ENCODE results near the gene PRR11. TPM values are rescaled to one million over a fixed set of nuclear protein-coding genes. Genes with fewer than 3 reads are reported as not detected.

The PRR11 gene
- total RNA-seq, result 2.7 and 18.9 TPM in 2 replicates
- 2.2 and 23.9 TPM in 2 replicates for polyA plus RNA-seq

DNA sequence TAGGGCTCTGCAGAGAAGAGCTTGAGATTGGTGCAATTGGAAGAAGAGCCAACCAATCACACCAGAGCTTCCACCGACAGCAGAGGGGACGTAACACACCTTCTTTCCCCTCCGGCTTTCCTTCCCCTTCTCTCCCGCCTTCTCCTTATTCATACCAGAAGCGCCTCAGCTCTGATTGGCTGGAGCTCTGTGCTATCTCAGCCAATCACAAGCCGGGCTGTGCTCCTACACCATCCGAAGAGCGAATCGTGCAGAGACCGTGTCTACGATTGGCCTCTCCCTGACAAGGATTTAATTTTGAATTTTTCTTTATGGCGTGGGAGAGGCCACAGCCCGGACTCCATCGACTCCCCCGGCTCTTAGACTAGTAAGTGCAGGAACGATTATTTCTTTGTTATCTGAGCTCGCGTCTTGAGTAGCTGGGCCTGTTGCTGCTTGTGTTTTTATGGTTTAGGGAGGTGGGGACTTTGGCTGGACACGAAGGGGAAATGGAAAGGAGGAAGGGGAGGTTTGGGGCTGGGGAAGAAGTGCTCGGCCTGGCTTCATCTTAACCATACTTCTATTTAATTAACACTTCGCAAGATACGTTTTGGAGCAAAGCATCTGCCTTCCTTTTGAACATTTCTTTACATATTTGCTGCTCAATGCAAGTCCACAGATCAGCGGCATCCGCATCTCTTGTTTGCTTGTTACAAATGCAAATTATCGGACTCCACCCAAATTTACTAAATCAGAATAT, at the start of gene PRR11:
Gene PRR11, plus strand, starts transcription at position 308 of the 739 bp plus-strand sequence. CDS start 14,007 bp downstream, outside the sequence.
- Histone ChIP-seq H3K9me3 (ENCODE audit: low read depth) (no peaks in the 10 kb centered on the region), H3K27ac (peak within 1 kb of the TSS; percentile 98), H3K27me3 (no peaks in the 10 kb centered on the region), H3K4me1 (ENCODE audit: low read depth) (peaks cover 17% of the 10 kb centered on the region), H3K4me3 (peak within 1 kb of the TSS; percentile 67), H3K36me3 (no peaks in the 10 kb centered on the region)
- DNase-seq (ENCODE audit: low read depth in 1 of 2, low spot score in 1 of 2), result peak in 1 of 2 donors; percentile 99
- TF ChIP-seq CTCF (IDR thresholded peaks at IDR 0.05; ENCODE audit: low read depth, low read length), result no peak

DNA sequence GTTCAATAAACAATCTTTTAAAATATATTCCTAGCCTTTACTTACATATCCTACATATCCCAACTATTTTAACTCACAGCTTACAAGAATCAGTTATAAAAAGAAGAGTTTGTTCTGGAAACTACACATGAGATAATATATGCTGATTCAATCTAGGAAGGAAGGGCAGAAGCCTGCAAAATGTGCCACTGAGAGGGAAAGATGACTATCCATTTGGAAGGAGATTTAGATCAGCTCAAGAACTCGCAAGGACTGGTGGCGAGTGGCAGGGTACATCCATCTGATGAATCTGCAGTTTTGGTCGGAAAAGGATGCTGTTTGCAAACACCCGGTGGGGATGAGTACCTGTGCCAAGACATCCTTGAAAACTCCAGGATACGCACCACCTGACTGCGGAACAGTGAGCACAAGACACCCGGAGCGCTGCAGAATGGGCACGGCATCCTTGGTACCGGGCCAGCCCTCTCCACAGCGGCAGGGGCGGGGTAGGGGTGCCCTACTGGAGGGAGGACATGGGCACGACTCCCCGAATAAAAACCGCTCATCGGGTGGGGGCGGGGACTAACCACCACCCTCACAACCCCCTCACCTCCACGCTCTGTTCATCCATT, 49.6 kb upstream of the PRR11 start:
- Histone ChIP-seq H3K36me3 (no peaks in the 10 kb centered on the region), H3K4me1 (ENCODE audit: low read depth) (peaks cover 8% of the 10 kb centered on the region), H3K27me3 (no peaks in the 10 kb centered on the region), H3K4me3 (peak overlapping the region; percentile 61), H3K9me3 (ENCODE audit: low read depth) (no peaks in the 10 kb centered on the region), H3K27ac (peak overlapping the region; percentile 80)
- DNase-seq (ENCODE audit: low read depth in 1 of 2, low spot score in 1 of 2), result peak in 1 of 2 donors; percentile 39
- no peak for TF ChIP-seq CTCF (IDR thresholded peaks at IDR 0.05; ENCODE audit: low read depth, low read length)

GRCh38 chr17:59106463-59107305, 48.9 kb upstream of the PRR11 start, which contains the start of gene TRIM37:
Gene TRIM37 (minus strand): TSS chr17:59106880. CDS start chr17:59106461, 419 bp downstream.
- H3K27me3 ChIP-seq, result no peaks in the 10 kb centered on the region
- H3K27ac ChIP-seq, result peak within 1 kb of the TSS; percentile 80
- TF ChIP-seq CTCF (IDR thresholded peaks at IDR 0.05; ENCODE audit: low read depth, low read length), result no peak
- no peaks in the 10 kb centered on the region for H3K9me3 ChIP-seq (ENCODE audit: low read depth)
- DNase-seq (ENCODE audit: low read depth in 1 of 2, low spot score in 1 of 2), result peak; percentile 99
- H3K4me3 ChIP-seq, result peak within 1 kb of the TSS; percentile 61
- H3K36me3 ChIP-seq, result peaks cover 6% of the 10 kb centered on the region
- H3K4me1 ChIP-seq (ENCODE audit: low read depth), result peaks cover 8% of the 10 kb centered on the region

DNA sequence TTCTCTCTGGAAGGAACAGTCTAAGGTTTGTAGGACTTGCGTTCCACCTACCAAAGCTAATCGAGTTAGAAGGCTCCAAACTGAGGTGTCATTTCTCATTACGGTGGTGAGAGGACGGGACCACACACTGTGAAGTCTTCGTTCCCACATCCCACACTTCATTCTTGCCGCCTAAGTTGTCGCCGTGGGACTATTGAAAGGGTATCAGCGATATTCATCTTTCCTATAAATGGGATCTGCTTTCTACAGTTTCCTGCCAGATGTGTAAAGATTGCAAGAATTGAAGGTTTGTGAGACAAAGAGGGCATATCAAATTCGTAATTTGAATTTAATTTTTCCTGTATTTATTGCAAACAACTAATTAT, 48.3 kb upstream of the PRR11 start:
- TF ChIP-seq CTCF (IDR thresholded peaks at IDR 0.05; ENCODE audit: low read depth, low read length), result no peak
- Histone ChIP-seq H3K4me1 (ENCODE audit: low read depth) (peaks cover 8% of the 10 kb centered on the region), H3K27me3 (no peaks in the 10 kb centered on the region), H3K9me3 (ENCODE audit: low read depth) (no peaks in the 10 kb centered on the region), H3K27ac (peak overlapping the region; percentile 34), H3K4me3 (peak overlapping the region; percentile 36), H3K36me3 (peaks cover 8% of the 10 kb centered on the region)
- no peak for DNase-seq (ENCODE audit: low read depth in 1 of 2, low spot score in 1 of 2)

DNA sequence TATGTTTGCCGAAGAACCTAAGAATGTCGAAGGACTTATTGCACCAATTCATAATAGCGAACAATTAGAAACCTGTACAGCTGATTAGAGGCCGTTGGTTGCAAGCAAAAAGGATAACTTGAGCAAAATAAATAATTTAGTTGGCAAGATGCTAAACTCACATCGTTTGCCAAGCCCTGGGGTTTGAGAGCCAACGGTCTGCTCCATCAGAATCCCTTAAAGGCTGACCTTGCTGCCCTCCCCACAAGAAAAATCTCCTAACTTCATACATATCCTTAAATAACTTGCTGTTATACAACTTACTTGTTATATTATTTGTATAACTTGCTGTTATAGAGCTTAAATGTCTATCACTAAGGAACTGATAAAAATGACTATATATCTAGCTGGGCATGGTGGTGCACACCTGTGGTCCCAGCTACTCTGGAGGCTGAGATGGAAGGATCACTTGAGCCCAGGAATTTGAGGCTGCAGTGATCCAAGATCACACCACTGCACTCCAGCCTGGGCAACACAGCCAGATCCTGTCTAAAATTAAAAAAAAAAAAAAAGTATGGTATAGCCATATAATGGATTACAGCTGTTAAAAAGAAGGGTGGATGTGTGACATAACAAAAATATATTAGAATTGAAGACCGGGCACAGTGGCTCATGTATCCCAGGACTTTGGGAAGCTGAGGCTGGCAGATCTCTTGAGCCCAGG, 47.0 kb upstream of the PRR11 start:
- Histone ChIP-seq H3K4me1 (ENCODE audit: low read depth) (peaks cover 8% of the 10 kb centered on the region), H3K9me3 (ENCODE audit: low read depth) (no peaks in the 10 kb centered on the region), H3K27ac (no peak overlapping the region), H3K4me3 (no peak overlapping the region), H3K27me3 (no peaks in the 10 kb centered on the region), H3K36me3 (peaks cover 8% of the 10 kb centered on the region)
- no peak for TF ChIP-seq CTCF (IDR thresholded peaks at IDR 0.05; ENCODE audit: low read depth, low read length)
- no peak for DNase-seq (ENCODE audit: low read depth in 1 of 2, low spot score in 1 of 2)

Measured in cardiac muscle cell (in vitro differentiated cells and primary cell).